ENCODE results near the gene GBP4.

GBP4 gene

DNA sequence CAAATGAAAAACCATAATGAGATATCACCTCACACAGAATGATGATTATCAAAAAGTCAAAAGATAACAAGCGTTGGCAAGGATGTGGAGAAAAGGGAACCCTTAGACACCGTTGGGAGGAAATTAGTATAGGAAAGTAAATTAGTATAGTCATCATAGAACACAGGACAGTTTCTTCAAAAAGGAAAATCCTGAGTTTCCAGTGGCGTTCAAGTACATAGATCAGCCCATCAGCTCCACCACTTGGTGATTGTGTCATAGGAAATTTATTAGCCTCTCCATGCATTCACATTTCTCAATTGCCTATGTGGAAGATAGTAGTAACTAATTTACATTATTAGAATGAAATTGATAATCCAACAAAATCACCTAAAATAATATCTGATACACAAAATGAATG, 52.0 kb downstream of the GBP4 start:
- DNase-seq (ENCODE audit: low read depth in 1 of 2, low spot score in 1 of 2) = no peak
- Histone ChIP-seq H3K27me3 (ENCODE audit: insufficient read depth, poor library complexity, severe bottlenecking) (no peaks in the 10 kb centered on the region), H3K27ac (replicated peaks) (no peak overlapping the region), H3K4me3 (replicated peaks; ENCODE audit: insufficient read depth, low read length) (no peak overlapping the region)
- TF ChIP-seq SPI1 (IDR thresholded peaks at IDR 0.05; ENCODE audit: borderline replicate concordance, low read depth) = no peak
- no peak for TF ChIP-seq POLR2AphosphoS5 (IDR thresholded peaks at IDR 0.05; ENCODE audit: low read depth)
- TF ChIP-seq, protein P1, sequence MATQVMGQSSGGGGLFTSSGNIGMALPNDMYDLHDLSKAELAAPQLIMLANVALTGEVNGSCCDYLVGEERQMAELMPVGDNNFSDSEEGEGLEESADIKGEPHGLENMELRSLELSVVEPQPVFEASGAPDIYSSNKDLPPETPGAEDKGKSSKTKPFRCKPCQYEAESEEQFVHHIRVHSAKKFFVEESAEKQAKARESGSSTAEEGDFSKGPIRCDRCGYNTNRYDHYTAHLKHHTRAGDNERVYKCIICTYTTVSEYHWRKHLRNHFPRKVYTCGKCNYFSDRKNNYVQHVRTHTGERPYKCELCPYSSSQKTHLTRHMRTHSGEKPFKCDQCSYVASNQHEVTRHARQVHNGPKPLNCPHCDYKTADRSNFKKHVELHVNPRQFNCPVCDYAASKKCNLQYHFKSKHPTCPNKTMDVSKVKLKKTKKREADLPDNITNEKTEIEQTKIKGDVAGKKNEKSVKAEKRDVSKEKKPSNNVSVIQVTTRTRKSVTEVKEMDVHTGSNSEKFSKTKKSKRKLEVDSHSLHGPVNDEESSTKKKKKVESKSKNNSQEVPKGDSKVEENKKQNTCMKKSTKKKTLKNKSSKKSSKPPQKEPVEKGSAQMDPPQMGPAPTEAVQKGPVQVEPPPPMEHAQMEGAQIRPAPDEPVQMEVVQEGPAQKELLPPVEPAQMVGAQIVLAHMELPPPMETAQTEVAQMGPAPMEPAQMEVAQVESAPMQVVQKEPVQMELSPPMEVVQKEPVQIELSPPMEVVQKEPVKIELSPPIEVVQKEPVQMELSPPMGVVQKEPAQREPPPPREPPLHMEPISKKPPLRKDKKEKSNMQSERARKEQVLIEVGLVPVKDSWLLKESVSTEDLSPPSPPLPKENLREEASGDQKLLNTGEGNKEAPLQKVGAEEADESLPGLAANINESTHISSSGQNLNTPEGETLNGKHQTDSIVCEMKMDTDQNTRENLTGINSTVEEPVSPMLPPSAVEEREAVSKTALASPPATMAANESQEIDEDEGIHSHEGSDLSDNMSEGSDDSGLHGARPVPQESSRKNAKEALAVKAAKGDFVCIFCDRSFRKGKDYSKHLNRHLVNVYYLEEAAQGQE (IDR thresholded peaks at IDR 0.05; ENCODE audit: insufficient replicate concordance, low read depth) = no peak
- TF ChIP-seq, protein P2, sequence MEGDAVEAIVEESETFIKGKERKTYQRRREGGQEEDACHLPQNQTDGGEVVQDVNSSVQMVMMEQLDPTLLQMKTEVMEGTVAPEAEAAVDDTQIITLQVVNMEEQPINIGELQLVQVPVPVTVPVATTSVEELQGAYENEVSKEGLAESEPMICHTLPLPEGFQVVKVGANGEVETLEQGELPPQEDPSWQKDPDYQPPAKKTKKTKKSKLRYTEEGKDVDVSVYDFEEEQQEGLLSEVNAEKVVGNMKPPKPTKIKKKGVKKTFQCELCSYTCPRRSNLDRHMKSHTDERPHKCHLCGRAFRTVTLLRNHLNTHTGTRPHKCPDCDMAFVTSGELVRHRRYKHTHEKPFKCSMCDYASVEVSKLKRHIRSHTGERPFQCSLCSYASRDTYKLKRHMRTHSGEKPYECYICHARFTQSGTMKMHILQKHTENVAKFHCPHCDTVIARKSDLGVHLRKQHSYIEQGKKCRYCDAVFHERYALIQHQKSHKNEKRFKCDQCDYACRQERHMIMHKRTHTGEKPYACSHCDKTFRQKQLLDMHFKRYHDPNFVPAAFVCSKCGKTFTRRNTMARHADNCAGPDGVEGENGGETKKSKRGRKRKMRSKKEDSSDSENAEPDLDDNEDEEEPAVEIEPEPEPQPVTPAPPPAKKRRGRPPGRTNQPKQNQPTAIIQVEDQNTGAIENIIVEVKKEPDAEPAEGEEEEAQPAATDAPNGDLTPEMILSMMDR (IDR thresholded peaks at IDR 0.05; ENCODE audit: insufficient read depth, low read length) = no peak
- TF ChIP-seq GABPA (IDR thresholded peaks at IDR 0.05; ENCODE audit: low read depth) = no peak

DNA sequence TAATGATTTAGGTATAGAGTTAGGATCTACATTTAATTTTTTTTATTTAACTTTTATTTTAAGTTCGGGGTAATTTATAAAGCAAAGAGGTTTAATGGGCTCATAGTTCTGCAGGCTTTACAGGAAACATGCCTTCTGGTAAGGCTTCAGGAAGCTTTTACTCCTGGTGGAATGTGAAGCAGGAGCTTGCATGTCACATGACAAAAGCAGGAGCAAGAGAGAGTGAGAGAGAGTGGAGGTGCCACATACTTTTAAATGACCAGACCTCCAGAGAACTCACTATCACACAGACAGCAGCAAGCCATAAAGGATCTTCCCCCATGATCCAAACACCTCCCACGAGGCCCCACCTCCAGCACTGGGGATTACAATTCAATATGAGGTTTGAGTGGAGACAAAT, 55.3 kb downstream of the GBP4 start:
- Histone ChIP-seq H3K27ac (replicated peaks) (no peak overlapping the region), H3K27me3 (ENCODE audit: insufficient read depth, poor library complexity, severe bottlenecking) (no peaks in the 10 kb centered on the region), H3K4me3 (replicated peaks; ENCODE audit: insufficient read depth, low read length) (no peak overlapping the region)
- TF ChIP-seq, protein P1 (IDR thresholded peaks at IDR 0.05; ENCODE audit: insufficient replicate concordance, low read depth) = no peak
- TF ChIP-seq GABPA (IDR thresholded peaks at IDR 0.05; ENCODE audit: low read depth) (no peak), POLR2AphosphoS5 (IDR thresholded peaks at IDR 0.05; ENCODE audit: low read depth) (no peak), SPI1 (IDR thresholded peaks at IDR 0.05; ENCODE audit: borderline replicate concordance, low read depth) (no peak)
- TF ChIP-seq, protein P2 (IDR thresholded peaks at IDR 0.05; ENCODE audit: insufficient read depth, low read length) = no peak
- DNase-seq (ENCODE audit: low read depth in 1 of 2, low spot score in 1 of 2) = no peak

DNA sequence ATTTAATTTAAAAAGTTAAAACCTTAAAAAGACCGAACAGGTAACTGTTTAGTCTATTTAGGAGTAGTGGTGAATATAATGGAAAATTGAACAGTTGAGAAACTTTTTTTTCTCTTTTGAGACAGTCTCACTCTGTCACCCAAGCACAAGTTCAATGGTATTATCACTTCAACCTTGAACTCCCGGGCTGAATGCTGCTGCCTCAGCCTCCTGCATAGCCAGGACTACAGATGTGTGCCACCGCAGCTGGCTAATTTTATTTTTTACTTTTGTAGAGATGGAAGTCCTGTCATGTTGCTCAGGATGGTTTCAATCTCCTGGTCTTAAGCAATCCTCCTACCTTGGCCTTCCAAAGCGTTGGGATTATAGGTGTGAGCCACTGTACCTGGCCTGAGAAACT, 56.6 kb downstream of the GBP4 start:
- Histone ChIP-seq H3K27ac (replicated peaks) (no peak overlapping the region), H3K4me3 (replicated peaks; ENCODE audit: insufficient read depth, low read length) (no peak overlapping the region), H3K27me3 (ENCODE audit: insufficient read depth, poor library complexity, severe bottlenecking) (no peaks in the 10 kb centered on the region)
- DNase-seq (ENCODE audit: low read depth in 1 of 2, low spot score in 1 of 2) = no peak
- no peak for TF ChIP-seq SPI1 (IDR thresholded peaks at IDR 0.05; ENCODE audit: borderline replicate concordance, low read depth)
- TF ChIP-seq, protein P2 (IDR thresholded peaks at IDR 0.05; ENCODE audit: insufficient read depth, low read length) = no peak
- TF ChIP-seq POLR2AphosphoS5 (IDR thresholded peaks at IDR 0.05; ENCODE audit: low read depth) = no peak

DNA sequence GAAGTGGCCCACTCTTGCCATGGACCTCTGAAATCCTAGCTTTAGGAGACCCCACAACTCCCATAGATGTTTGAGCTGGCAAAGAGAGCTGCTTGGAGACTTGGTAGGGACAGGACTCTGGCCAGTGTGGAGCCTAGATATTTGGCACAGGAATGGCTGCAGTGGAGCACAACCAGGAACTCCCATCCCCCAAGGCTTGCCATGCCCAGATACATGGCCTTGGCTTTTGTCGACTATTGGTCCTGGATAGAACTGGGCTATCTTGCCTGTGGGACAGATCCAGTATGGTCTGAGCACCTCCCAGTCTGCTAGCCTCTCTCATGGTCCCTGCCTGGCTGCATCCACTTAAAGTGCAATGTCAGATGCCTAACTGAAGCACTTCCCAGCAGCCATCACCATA, 65.0 kb downstream of the GBP4 start:
- no peak for DNase-seq (ENCODE audit: low read depth in 1 of 2, low spot score in 1 of 2)
- TF ChIP-seq SPI1 (IDR thresholded peaks at IDR 0.05; ENCODE audit: borderline replicate concordance, low read depth) = no peak
- Histone ChIP-seq H3K4me3 (replicated peaks; ENCODE audit: insufficient read depth, low read length) (no peak overlapping the region), H3K27me3 (ENCODE audit: insufficient read depth, poor library complexity, severe bottlenecking) (no peaks in the 10 kb centered on the region), H3K27ac (replicated peaks) (no peak overlapping the region)
